Hematopoietic multipotent progenitor cell treated with erythropoietin and hydrocortisone succinate and interleukin-3 and kit ligand, for 4 days (in vitro differentiated cells): ENCODE results near the gene EXOC4.
"Not testable (repeated sequence)": the region's sequence is repeated elsewhere in the genome, so short reads cannot be mapped to it uniquely, and the experiment has no call there.

ENCODE experiments used
- DNase-seq: peaks from one replicate; pipeline ENCODE4 v3.0.0-alpha.2; 2015

EXOC4 gene

GRCh38 chr7:133275446-133276095 is 22.7 kb downstream of the EXOC4 start:
- no peak for DNase-seq

- not testable (repeated sequence) for DNase-seq
These were observed 26.1 kb downstream of the EXOC4 start for GRCh38 chr7:133278975-133279374.

DNA sequence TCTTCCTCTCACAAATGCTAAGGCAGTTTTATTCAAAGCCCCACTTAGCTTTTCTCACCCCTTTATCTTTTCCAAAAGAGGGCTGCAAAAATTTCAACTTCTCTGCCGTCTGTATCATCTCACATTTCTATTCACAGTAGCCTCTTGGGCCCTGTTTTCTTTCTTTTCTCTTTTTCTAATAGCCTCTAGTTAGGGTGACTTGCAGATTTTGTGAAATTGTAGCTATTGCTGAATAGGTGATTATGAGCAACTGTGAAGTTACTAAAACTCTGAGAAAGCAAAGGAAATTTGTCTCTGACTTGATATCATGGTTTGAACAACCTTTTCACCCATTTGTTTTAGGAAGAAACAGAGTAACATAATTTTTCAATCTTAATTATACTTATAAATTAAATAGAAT is 29.2 kb downstream of the EXOC4 start:
- DNase-seq: no peak

- no peak for DNase-seq
These were observed 31.2 kb downstream of the EXOC4 start for GRCh38 chr7:133284092-133284491.

GRCh38 chr7:133288970-133289369 is 36.1 kb downstream of the EXOC4 start:
- no peak for DNase-seq

- DNase-seq: no peak
These were observed 37.2 kb downstream of the EXOC4 start for GRCh38 chr7:133290041-133290440.

GRCh38 chr7:133290676-133291333 is 37.9 kb downstream of the EXOC4 start:
- DNase-seq: no peak

DNA sequence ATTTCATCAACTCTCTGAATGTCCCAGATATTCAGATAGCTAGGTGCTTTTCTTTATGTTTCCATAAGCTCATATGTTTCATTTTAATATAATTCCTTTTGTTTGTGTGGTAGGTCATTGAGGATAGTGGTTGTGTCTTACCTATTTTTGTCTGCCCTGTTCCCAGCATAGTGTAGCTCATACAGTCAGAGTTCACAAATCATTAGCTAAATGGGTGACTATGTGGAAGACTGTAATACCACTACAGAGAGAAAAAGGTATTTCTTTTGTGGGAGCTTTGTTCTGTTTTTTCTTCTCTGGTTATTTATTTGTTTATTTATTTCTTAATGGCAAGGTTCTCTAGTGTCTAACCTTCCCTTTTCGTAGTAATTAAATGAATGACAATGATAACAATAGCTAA is 39.8 kb downstream of the EXOC4 start:
- no peak for DNase-seq

GRCh38 chr7:133293384-133294160 is 40.7 kb downstream of the EXOC4 start:
- DNase-seq: no peak

GRCh38 chr7:133294234-133294633 is 41.4 kb downstream of the EXOC4 start:
- DNase-seq: no peak

GRCh38 chr7:133295484-133295883 is 42.6 kb downstream of the EXOC4 start:
- no peak for DNase-seq

DNA sequence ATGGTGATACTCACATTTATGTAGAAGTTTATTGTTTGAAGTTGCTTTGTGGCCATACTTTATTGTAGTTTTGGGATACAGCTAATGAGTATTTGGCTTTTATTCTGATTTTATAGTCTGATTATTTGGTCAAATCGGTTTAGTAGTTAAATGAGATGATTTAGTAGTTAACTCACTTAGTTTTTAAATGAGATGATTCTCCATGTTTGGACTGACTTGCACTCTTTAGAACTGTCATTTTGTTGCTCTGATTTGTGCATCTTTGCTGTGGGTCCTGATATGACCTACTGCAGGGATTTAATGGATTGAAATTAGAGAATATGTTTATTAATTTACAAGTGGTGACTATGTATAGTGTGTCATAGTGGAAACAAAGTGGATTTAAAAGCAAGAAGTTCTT is 44.2 kb downstream of the EXOC4 start:
- no peak for DNase-seq

- no peak for DNase-seq
These were observed 45.2 kb downstream of the EXOC4 start for GRCh38 chr7:133298080-133298479.

DNA sequence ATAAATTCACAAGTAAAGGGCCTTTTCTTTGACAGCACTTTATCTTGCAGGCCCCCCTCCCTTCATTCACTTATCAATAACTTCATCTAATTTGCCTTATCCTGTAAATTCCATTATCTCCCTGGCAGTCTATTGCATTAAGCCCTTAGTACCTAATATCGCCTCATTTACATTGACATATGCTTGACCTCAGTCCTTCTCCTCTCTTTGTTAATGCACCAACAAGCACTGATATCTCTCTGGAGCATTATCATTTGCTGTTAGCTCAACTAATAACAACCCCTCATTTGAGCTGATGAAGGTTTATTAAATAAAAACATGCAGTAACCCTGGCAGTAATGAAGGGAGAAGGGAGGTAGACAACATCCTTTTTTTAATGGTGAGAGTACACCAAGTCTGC is 46.8 kb downstream of the EXOC4 start:
- DNase-seq: no peak

DNA sequence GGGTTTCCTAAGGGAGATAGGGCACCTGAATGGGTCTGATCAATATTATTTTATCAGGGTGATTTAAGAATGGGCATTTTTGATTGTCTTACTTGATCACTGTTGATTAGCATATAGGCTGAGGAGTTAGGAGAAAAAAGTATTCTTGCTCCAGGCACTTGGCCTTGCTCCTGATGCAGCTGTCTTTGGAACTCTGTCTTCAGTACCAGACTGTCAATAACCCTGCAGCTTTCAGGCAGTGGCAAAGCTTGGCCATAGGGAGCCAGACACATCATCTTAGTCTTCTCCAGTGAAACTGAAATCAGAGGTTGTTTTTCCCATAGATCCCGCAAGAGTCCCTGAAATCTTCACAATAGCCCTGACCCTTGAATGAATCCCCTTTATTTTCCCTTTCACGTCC is 47.2 kb downstream of the EXOC4 start:
- no peak for DNase-seq

DNA sequence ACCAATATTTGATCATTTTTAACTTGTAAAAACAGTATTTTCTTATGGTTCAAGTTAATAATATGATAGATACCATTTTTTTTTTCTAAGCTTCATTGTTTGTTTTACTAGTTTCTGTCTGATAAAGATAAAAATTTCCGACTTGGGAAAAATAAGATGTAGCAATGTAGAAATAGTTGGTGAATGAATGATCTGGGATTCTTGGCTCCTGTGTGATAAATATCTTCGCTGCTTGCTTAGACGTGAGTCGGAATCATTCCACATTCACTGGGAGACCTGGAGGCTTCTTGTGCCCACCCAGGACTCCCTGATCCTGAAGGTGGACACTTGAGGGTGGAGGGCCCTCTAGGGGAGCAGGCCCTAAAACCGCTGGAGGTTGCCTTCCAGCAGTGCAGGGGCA is 47.9 kb downstream of the EXOC4 start:
- no peak for DNase-seq

DNA sequence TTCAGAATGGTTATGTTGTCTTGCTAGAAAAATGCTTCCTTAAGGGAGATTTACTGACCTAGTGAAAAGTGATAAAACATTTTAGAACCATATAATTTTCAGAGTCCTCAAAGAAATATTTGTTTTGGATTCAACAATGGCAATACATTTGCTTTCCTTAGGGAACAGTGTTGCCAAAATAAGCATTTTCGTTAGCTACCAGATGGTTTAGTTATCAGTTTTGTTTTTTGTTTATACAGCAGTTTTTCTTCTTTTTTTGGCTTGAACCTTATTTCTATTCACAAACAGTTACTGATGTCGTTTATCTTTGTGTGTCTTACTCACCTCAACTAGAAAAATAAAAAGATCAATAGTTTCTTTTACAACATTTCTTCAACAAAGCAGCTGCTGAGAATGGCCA is 48.6 kb downstream of the EXOC4 start:
- no peak for DNase-seq

- no peak for DNase-seq
These were observed 50.5 kb downstream of the EXOC4 start for GRCh38 chr7:133303372-133303771.

DNA sequence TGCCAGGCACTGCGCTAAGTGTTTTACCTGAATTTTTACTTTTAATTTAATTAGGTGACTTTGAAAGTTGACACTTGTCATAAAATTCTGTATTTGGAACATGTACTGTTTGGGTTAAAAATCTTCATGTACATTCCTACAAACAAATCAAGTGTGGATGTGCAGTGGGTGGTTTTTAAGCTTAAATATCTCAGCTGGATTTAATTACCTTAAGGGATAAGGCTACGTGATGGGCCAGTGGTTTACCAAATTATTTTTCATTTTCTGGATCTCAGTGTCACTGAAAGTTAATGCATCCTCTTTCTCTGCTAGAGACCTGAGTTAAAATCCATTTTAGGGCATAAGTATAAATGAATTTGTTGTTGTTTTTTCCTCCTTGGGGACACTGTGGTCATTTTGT is 51.1 kb downstream of the EXOC4 start:
- DNase-seq: no peak

DNA sequence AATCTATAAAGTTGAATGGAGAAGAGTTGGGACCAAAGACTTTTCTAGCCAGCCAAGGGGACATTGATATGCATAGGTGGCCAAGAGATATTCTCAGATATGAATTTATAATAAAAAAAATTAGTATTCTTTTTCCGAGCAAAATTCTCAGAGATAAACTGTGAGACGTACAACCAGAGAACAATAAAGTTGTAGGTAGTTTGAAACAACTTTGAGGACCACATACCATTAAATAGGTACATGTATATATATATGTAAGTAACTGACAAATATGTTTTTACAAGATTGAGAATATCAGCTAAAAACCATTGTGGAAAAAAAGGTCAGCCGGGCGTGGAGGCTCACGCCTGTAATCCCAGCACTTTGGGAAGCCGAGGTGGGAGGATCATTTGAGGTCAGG is 56.5 kb downstream of the EXOC4 start:
- no peak for DNase-seq

DNA sequence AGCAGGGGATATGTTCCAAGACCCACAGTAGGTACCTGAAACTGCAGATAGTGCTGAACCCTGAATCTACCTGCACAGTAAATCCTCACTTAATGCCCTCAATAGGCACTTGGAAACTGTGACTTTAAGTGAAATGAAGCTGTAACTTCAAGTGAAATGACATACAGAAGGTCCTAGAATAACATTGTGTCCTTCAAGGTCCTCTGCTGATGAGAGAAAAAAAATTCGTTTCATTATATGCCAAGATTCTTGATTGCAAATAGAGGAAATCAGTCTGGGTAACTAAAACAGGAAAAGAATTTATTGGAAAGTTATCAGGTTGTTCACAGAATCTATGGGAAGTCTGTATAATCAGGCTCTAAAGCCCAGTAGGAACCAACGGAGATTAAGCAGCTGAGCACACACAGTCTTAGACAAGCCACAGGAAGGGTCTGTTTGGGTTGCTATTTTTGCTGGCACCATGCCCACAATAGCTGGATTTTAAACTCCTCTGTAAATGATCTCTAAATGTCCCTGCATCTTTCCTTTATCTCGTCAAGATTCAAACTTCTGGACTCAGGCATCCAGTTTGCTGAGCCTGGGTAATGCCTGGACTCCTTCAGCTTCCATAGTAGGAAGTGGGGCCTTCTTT is 57.5 kb downstream of the EXOC4 start:
- peak; percentile 8 for DNase-seq

- no peak for DNase-seq
These were observed 60.7 kb downstream of the EXOC4 start for GRCh38 chr7:133313575-133313974.

DNA sequence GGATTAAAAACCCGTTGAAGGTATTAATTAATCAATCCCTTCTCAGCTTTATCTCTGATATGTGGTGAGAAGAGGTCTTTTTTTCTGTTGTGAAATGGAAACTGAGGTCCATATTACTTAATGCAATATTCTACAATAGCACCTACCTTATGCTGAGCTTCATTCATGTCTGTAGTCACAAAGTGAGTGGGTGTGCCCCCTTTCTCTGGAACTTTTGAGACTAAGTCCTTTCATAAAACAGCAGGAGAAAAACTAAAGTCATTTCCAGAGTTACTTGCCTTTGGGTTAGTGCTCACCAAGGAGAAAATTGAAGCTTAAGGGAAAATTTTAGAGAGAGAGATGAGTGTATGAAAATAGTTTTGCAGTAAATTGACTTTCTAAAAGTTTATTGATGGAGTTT is 61.2 kb downstream of the EXOC4 start:
- DNase-seq: no peak
